Liver (tissue), 9 donors: ENCODE results near the gene SMG5. TPM values are rescaled to one million over a fixed set of nuclear protein-coding genes. Genes with fewer than 3 reads are reported as not detected.

Experiments used
- DNase-seq: peaks from one replicate; pipeline ENCODE4 v3.0.0-alpha.2; 2017; ENCODE audit warnings: low spot score
- H3K27ac ChIP-seq, 2 donors: one replicate each; pipeline ENCODE4 v1.7.0; 2013; ENCODE audit warnings: inconsistent platforms in 2 of 2, low read length in 2 of 2, control low read depth in 1 of 2, low read depth in 1 of 2, mild to moderate bottlenecking in 1 of 2
- H3K27me3 ChIP-seq, 4 donors: one replicate each; pipeline versions ENCODE4 v1.6.1 to v1.7.0; 2013; ENCODE audit warnings: low read length in 3 of 4, inconsistent platforms in 1 of 4, mild to moderate bottlenecking in 1 of 4, moderate library complexity in 1 of 4; ENCODE audit not compliant: control insufficient read depth in 4 of 4, insufficient read depth in 4 of 4
- H3K36me3 ChIP-seq, 4 donors: one replicate each; pipeline versions ENCODE4 v1.6.1 to v1.7.0; 2013; ENCODE audit warnings: low read length in 3 of 4, mild to moderate bottlenecking in 3 of 4, low read depth in 1 of 4, moderate library complexity in 1 of 4; ENCODE audit not compliant: control insufficient read depth in 4 of 4, insufficient read depth in 3 of 4
- H3K4me1 ChIP-seq, 4 donors: one replicate each; pipeline versions ENCODE4 v1.6.1 to v1.7.0; 2013; ENCODE audit warnings: low read length in 3 of 4, mild to moderate bottlenecking in 3 of 4, moderate library complexity in 1 of 4; ENCODE audit not compliant: control insufficient read depth in 4 of 4, insufficient read depth in 4 of 4
- H3K4me3 ChIP-seq, 3 donors: one replicate each; pipeline versions ENCODE4 v1.6.1 to v1.7.0; 2013; ENCODE audit warnings: low read length in 3 of 3, control low read depth in 1 of 3, low read depth in 1 of 3, mild to moderate bottlenecking in 1 of 3
- H3K9ac ChIP-seq, 2 donors: one replicate each; pipeline ENCODE4 v1.7.0; 2013; ENCODE audit warnings: low read length in 2 of 2, mild to moderate bottlenecking in 2 of 2, moderate library complexity in 2 of 2, control low read depth in 1 of 2, low read depth in 1 of 2
- H3K9me3 ChIP-seq, 4 donors: one replicate each; pipeline versions ENCODE4 v1.6.1 to v1.7.0; 2013; ENCODE audit warnings: low read length in 3 of 4; ENCODE audit not compliant: control insufficient read depth in 4 of 4
- EGR1 ChIP-seq, 2 donors: IDR thresholded peaks; 2 replicates each; pipeline ENCODE4 v1.6.1; 2016 to 2018; ENCODE audit warnings: antibody characterized with exemption in 2 of 2, low read depth in 2 of 2
- FOXA1 ChIP-seq: IDR thresholded peaks from 2 replicates; pipeline ENCODE4 v1.6.1; 2016; ENCODE audit warnings: antibody characterized with exemption
- FOXA2 ChIP-seq: IDR thresholded peaks from 2 replicates; pipeline ENCODE4 v1.6.1; 2016; ENCODE audit warnings: antibody characterized with exemption
- GABPA ChIP-seq, 2 donors: IDR thresholded peaks in 1 of 2; conservative IDR thresholded peaks in 1 of 2; 2 replicates each; pipeline ENCODE4 v1.6.1; 2016; ENCODE audit warnings: antibody characterized with exemption in 2 of 2, mild to moderate bottlenecking in 1 of 2, moderate library complexity in 1 of 2
- HNF4A ChIP-seq, 2 donors: conservative IDR thresholded peaks; 2 replicates each; pipeline ENCODE4 v1.6.1; 2016; ENCODE audit warnings: antibody characterized with exemption in 2 of 2, mild to moderate bottlenecking in 2 of 2
- HNF4G ChIP-seq: IDR thresholded peaks from 2 replicates; pipeline ENCODE4 v1.6.1; 2016; ENCODE audit warnings: antibody characterized with exemption
- JUND ChIP-seq, 2 donors: IDR thresholded peaks; 2 replicates each; pipeline ENCODE4 v1.6.1; 2016; ENCODE audit warnings: antibody characterized with exemption in 2 of 2
- MAX ChIP-seq: IDR thresholded peaks from 2 replicates; pipeline ENCODE4 v1.6.1; 2016; ENCODE audit warnings: antibody characterized with exemption
- NR2F2 ChIP-seq: IDR thresholded peaks from 2 replicates; pipeline ENCODE4 v1.6.1; 2016; ENCODE audit warnings: antibody characterized with exemption
- RAD21 ChIP-seq, 2 donors: IDR thresholded peaks; 2 replicates each; pipeline ENCODE4 v1.6.1; 2016; ENCODE audit warnings: antibody characterized with exemption in 2 of 2, mild to moderate bottlenecking in 2 of 2
- REST ChIP-seq: IDR thresholded peaks from 2 replicates; pipeline ENCODE4 v1.6.1; 2016; ENCODE audit warnings: antibody characterized with exemption, mild to moderate bottlenecking
- RXRA ChIP-seq, 2 donors: IDR thresholded peaks; 2 replicates each; pipeline ENCODE4 v1.6.1; 2017 to 2018; ENCODE audit warnings: antibody characterized with exemption in 2 of 2, mild to moderate bottlenecking in 1 of 2
- SP1 ChIP-seq: IDR thresholded peaks from 2 replicates; pipeline ENCODE4 v1.6.1; 2018; ENCODE audit warnings: antibody characterized with exemption, mild to moderate bottlenecking
- TAF1 ChIP-seq: conservative IDR thresholded peaks from 2 replicates; pipeline ENCODE4 v1.6.1; 2016; ENCODE audit warnings: antibody characterized with exemption, mild to moderate bottlenecking
- YY1 ChIP-seq: IDR thresholded peaks from 2 replicates; pipeline ENCODE4 v1.6.1; 2016; ENCODE audit warnings: antibody characterized with exemption, mild to moderate bottlenecking
- WGBS: extraction: QIAGEN DNeasy Blood & Tissue Kit; methylation state at CpG from one replicate; pipeline ENCODE4 v1.1.7; 2013; 5-methylcytosine and 5-hydroxymethylcytosine counted together
- polyA plus RNA-seq, 2 donors: library from polyadenylated mRNA; stranded (reverse) in 1 of 2; unstranded in 1 of 2; fragments of 200-250 nt in 1 of 2; fragments of >200 nt in 1 of 2; fragmentation: Nextera tagmentation in 1 of 2; extraction: Ambion mirVana in 1 of 2; gene quantifications; one replicate each; pipeline versions ENCODE4 v1.2.1 to v1.2.3, GENCODE V29; 2013 to 2015
- total RNA-seq, 2 donors: library from RNA; depleted of rRNA; stranded (reverse); fragments of >200 nt; gene quantifications; one replicate each; pipeline ENCODE4 v1.2.3, GENCODE V29; 2014
- TF ChIP-seq, protein P1 (sequence below): IDR thresholded peaks from 2 replicates; pipeline ENCODE4 v1.6.1; 2016; ENCODE audit warnings: antibody characterized with exemption
- TF ChIP-seq, protein P2 (sequence below): IDR thresholded peaks from 2 replicates; pipeline ENCODE4 v1.6.1; 2016; ENCODE audit warnings: antibody characterized with exemption
- TF ChIP-seq, protein P3 (sequence below): fragments of 150-350 bp; IDR thresholded peaks from 2 replicates; pipeline ENCODE4 v1.5.1; 2017; ENCODE audit warnings: improper control_type of control experiment, low read depth, low read length; ENCODE audit not compliant: missing input control
- donor health status: healthy.
- donor health status: healthy.
- donor health status: healthy.
- donor health status: healthy.
- donor health status: healthy.

SMG5 gene
- total and polyA plus RNA-seq, 4 donors = 22.9 to 59.1 (median 35.7) TPM

DNA sequence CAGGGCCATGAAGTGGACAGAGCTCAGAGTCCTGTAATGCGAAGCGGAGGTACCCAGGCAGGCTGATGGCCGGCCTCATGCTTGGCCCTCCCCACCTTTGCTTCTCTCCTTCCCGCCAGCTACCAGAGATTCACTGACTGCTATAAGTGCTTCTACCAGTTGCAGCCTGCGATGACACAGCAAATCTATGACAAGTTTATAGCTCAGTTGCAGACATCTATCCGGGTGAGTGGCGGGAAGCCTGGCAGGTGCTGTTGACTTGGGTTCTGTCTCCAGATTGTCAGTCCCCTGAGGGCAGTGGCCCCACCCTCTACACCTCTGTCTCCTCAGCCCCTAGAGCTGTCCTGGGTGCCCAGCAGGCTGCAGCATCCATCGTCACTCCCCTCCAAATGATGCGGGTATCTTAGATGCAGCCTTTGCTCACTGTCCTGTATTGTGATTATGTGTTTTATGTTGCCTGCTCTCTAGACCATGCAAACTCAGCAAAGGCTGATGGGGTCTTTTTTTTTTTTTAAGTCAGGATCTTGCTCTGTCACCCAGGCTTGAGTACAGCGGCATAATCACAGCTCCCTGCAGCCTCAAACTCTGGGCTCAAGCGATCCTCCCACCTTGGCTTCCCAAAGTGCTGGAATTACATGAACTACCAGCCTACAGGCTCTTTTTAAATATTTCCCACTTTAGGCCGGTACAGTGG, 50.3 kb downstream of the SMG5 start:
- Histone ChIP-seq H3K27me3 (no peaks in the 10 kb centered on the region), H3K9me3 (no peaks in the 10 kb centered on the region), H3K9ac (no peak overlapping the region), H3K27ac (no peak overlapping the region), H3K4me3 (no peak overlapping the region), H3K4me1 (no peaks in the 10 kb centered on the region), H3K36me3 (peaks cover 8 to 43% (median 20%) of the 10 kb centered on the region in 4 donors)
- DNase-seq = no peak
- WGBS = 95% methylated on average over 12 of the region's 12 CpGs
- TF ChIP-seq YY1 (no peak), NR2F2 (no peak), HNF4A (conservative IDR thresholded peaks at IDR 0.05) (no peak), SP1 (no peak), MAX (no peak), GABPA (IDR thresholded peaks at IDR 0.05 in 1 of 2, conservative IDR thresholded peaks at IDR 0.05 in 1 of 2) (no peak), FOXA1 (no peak), HNF4G (no peak), FOXA2 (no peak), REST (no peak), EGR1 (IDR thresholded peaks at IDR 0.05; ENCODE audit: low read depth in 2 of 2) (no peak), TAF1 (no peak), JUND (IDR thresholded peaks at IDR 0.05) (no peak), RXRA (IDR thresholded peaks at IDR 0.05) (no peak), RAD21 (IDR thresholded peaks at IDR 0.05) (no peak)
- TF ChIP-seq, protein P1, sequence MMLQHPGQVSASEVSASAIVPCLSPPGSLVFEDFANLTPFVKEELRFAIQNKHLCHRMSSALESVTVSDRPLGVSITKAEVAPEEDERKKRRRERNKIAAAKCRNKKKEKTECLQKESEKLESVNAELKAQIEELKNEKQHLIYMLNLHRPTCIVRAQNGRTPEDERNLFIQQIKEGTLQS = no peak
- TF ChIP-seq, protein P2, sequence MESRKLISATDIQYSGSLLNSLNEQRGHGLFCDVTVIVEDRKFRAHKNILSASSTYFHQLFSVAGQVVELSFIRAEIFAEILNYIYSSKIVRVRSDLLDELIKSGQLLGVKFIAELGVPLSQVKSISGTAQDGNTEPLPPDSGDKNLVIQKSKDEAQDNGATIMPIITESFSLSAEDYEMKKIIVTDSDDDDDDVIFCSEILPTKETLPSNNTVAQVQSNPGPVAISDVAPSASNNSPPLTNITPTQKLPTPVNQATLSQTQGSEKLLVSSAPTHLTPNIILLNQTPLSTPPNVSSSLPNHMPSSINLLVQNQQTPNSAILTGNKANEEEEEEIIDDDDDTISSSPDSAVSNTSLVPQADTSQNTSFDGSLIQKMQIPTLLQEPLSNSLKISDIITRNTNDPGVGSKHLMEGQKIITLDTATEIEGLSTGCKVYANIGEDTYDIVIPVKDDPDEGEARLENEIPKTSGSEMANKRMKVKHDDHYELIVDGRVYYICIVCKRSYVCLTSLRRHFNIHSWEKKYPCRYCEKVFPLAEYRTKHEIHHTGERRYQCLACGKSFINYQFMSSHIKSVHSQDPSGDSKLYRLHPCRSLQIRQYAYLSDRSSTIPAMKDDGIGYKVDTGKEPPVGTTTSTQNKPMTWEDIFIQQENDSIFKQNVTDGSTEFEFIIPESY = no peak
- TF ChIP-seq, protein P3, sequence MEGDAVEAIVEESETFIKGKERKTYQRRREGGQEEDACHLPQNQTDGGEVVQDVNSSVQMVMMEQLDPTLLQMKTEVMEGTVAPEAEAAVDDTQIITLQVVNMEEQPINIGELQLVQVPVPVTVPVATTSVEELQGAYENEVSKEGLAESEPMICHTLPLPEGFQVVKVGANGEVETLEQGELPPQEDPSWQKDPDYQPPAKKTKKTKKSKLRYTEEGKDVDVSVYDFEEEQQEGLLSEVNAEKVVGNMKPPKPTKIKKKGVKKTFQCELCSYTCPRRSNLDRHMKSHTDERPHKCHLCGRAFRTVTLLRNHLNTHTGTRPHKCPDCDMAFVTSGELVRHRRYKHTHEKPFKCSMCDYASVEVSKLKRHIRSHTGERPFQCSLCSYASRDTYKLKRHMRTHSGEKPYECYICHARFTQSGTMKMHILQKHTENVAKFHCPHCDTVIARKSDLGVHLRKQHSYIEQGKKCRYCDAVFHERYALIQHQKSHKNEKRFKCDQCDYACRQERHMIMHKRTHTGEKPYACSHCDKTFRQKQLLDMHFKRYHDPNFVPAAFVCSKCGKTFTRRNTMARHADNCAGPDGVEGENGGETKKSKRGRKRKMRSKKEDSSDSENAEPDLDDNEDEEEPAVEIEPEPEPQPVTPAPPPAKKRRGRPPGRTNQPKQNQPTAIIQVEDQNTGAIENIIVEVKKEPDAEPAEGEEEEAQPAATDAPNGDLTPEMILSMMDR = no peak
